Astrocyte (in vitro differentiated cells and primary cell): ENCODE data around the gene FUT7. TPM values are rescaled to one million over a fixed set of nuclear protein-coding genes. Genes with fewer than 3 reads are reported as not detected.

Source experiments
- DNase-seq: peaks from one replicate; pipeline ENCODE4 v3.0.0-alpha.2; 2010; ENCODE audit warnings: low read depth
- FAIRE-seq: peaks from 2 replicates; lab custom pipeline; 2011; peaks lifted over from hg19 to GRCh38; lab: Jason Lieb, UNC
- H2AFZ ChIP-seq: 2 replicates; pipeline ENCODE4 v1.6.0; 2012; ENCODE audit warnings: low read depth, low read length, inconsistent platforms
- H3K27ac ChIP-seq: 2 replicates; pipeline ENCODE4 v1.5.1; 2011; ENCODE audit warnings: low read depth, low read length, inconsistent platforms
- H3K27me3 ChIP-seq: 2 replicates; pipeline ENCODE4 v1.6.0; 2011; ENCODE audit warnings: low read length, inconsistent platforms; ENCODE audit not compliant: insufficient read depth
- H3K36me3 ChIP-seq: 2 replicates; pipeline ENCODE4 v1.5.1; 2011; ENCODE audit warnings: low read length, inconsistent platforms; ENCODE audit not compliant: insufficient read depth
- H3K4me1 ChIP-seq: 2 replicates; pipeline ENCODE4 v1.5.1; 2011; ENCODE audit warnings: low read length, inconsistent platforms; ENCODE audit not compliant: insufficient read depth
- H3K4me2 ChIP-seq: 2 replicates; pipeline ENCODE4 v1.6.0; 2012; ENCODE audit warnings: low read length, inconsistent platforms
- H3K4me3 ChIP-seq: 2 replicates; pipeline ENCODE4 v1.5.1; 2011; ENCODE audit warnings: low read depth, mild to moderate bottlenecking, low read length, inconsistent platforms; ENCODE audit not compliant: insufficient read depth
- H3K79me2 ChIP-seq: 2 replicates; pipeline ENCODE4 v1.6.0; 2012; ENCODE audit warnings: mild to moderate bottlenecking, low read length, inconsistent platforms; ENCODE audit not compliant: insufficient read depth
- H3K9ac ChIP-seq: 2 replicates; pipeline ENCODE4 v1.6.0; 2012; ENCODE audit warnings: mild to moderate bottlenecking, low read length, inconsistent platforms
- H3K9me3 ChIP-seq: 2 replicates; pipeline ENCODE4 v1.5.1; 2012; ENCODE audit warnings: low read depth, mild to moderate bottlenecking, low read length, inconsistent platforms; ENCODE audit not compliant: insufficient read depth
- H4K20me1 ChIP-seq: 2 replicates; pipeline ENCODE4 v1.6.0; 2012; ENCODE audit warnings: low read length, inconsistent platforms; ENCODE audit not compliant: insufficient read depth
- H3K27ac Mint-ChIP-seq: one replicate; pipeline ENCODE4 v1.8.0; 2021; ENCODE audit warnings: mild to moderate bottlenecking, mixed read lengths; ENCODE audit not compliant: unreplicated experiment
- H3K27me3 Mint-ChIP-seq: one replicate; pipeline ENCODE4 v1.8.0; 2021; ENCODE audit warnings: low read depth, mixed read lengths; ENCODE audit not compliant: unreplicated experiment
- H3K36me3 Mint-ChIP-seq: one replicate; pipeline ENCODE4 v1.8.0; 2021; ENCODE audit warnings: low read depth, mixed read lengths; ENCODE audit not compliant: unreplicated experiment
- H3K4me1 Mint-ChIP-seq: one replicate; pipeline ENCODE4 v1.8.0; 2021; ENCODE audit warnings: low read depth, mixed read lengths; ENCODE audit not compliant: unreplicated experiment
- H3K4me3 Mint-ChIP-seq: one replicate; pipeline ENCODE4 v1.8.0; 2021; ENCODE audit warnings: mild to moderate bottlenecking, moderate library complexity, mixed read lengths; ENCODE audit not compliant: unreplicated experiment
- H3K9me3 Mint-ChIP-seq: one replicate; pipeline ENCODE4 v1.8.0; 2021; ENCODE audit warnings: mild to moderate bottlenecking, mixed read lengths; ENCODE audit not compliant: unreplicated experiment
- CTCF ChIP-seq: IDR thresholded peaks from 2 replicates; pipeline ENCODE4 v1.5.1; 2011; ENCODE audit warnings: low read depth, mild to moderate bottlenecking, inconsistent platforms, low read length, moderate library complexity; ENCODE audit not compliant: insufficient read depth
- EZH2 ChIP-seq: IDR thresholded peaks from 2 replicates; pipeline ENCODE4 v1.6.1; 2012; ENCODE audit warnings: mild to moderate bottlenecking, low read length, inconsistent platforms; ENCODE audit not compliant: insufficient read depth
- total RNA-seq: library from RNA; stranded (reverse); gene quantifications from 2 replicates; pipeline ENCODE4 v1.2.1, GENCODE V29; 2021

The FUT7 gene
- total RNA-seq, 1 donor from 2014 or later, result not detected

- DNase-seq, result no peak
- Histone ChIP-seq H2AFZ (no peak overlapping the region), H3K27ac (no peak overlapping the region), H3K9ac (peak overlapping the region; percentile 64), H3K36me3 (peaks cover 3% of the 10 kb centered on the region), H3K4me1 (peaks cover 27% of the 10 kb centered on the region), H4K20me1 (peaks cover 22% of the 10 kb centered on the region), H3K4me2 (peak overlapping the region; percentile 89), H3K79me2 (peaks cover 8% of the 10 kb centered on the region), H3K27me3 (no peaks in the 10 kb centered on the region), H3K4me3 (peak overlapping the region; percentile 64), H3K9me3 (no peaks in the 10 kb centered on the region)
- H3K4me3 Mint-ChIP-seq, result peak overlapping the region; percentile 62
- H3K27ac Mint-ChIP-seq, result no peak overlapping the region
- peaks cover 30% of the 10 kb centered on the region for H3K27me3 Mint-ChIP-seq
- H3K36me3 Mint-ChIP-seq, result peaks cover 6% of the 10 kb centered on the region
- no peak for TF ChIP-seq EZH2
- no peak for TF ChIP-seq CTCF
- no peak for FAIRE-seq
- peaks cover 11% of the 10 kb centered on the region for H3K4me1 Mint-ChIP-seq
- no peaks in the 10 kb centered on the region for H3K9me3 Mint-ChIP-seq
Measured at GRCh38 chr9:137078701-137079400, 47.0 kb upstream of the FUT7 start.

- H3K4me3 ChIP-seq, result peak overlapping the region; percentile 64
- peaks cover 3% of the 10 kb centered on the region for H3K4me1 Mint-ChIP-seq
- no peak for TF ChIP-seq EZH2
- no peak for TF ChIP-seq CTCF
- peaks cover 20% of the 10 kb centered on the region for H3K4me1 ChIP-seq
- no peaks in the 10 kb centered on the region for H3K9me3 ChIP-seq
- DNase-seq, result no peak
- peaks cover 3% of the 10 kb centered on the region for H3K36me3 ChIP-seq
- H3K27ac ChIP-seq, result no peak overlapping the region
- H3K27me3 Mint-ChIP-seq, result peaks cover 33% of the 10 kb centered on the region
- peaks cover 6% of the 10 kb centered on the region for H3K36me3 Mint-ChIP-seq
- H3K4me3 Mint-ChIP-seq, result peak overlapping the region; percentile 73
- H3K79me2 ChIP-seq, result peaks cover 8% of the 10 kb centered on the region
- FAIRE-seq, result no peak
- peaks cover 20% of the 10 kb centered on the region for H4K20me1 ChIP-seq
- H3K9me3 Mint-ChIP-seq, result no peaks in the 10 kb centered on the region
- H3K9ac ChIP-seq, result peak overlapping the region; percentile 64
- H3K27ac Mint-ChIP-seq, result no peak overlapping the region
- H3K4me2 ChIP-seq, result peak overlapping the region; percentile 89
- H2AFZ ChIP-seq, result peak overlapping the region; percentile 63
- no peaks in the 10 kb centered on the region for H3K27me3 ChIP-seq
Measured at GRCh38 chr9:137077758-137078693, 46.1 kb upstream of the FUT7 start.
